Breast epithelium (tissue), 3 donors: Measurements from ENCODE around the gene SCARF1.

Source experiments
- CTCF ChIP-seq, 3 donors: fragments of 450-650 bp; IDR thresholded peaks; one replicate each; pipeline ENCODE4 v1.5.1; 2016 to 2017; ENCODE audit warnings: antibody characterized with exemption in 3 of 3, mild to moderate bottlenecking in 3 of 3, moderate library complexity in 3 of 3
- POLR2A ChIP-seq: fragments of 450-650 bp; IDR thresholded peaks from one replicate; pipeline ENCODE4 v1.6.1; 2016; ENCODE audit warnings: antibody characterized with exemption, mild to moderate bottlenecking, moderate library complexity
- POLR2AphosphoS5 ChIP-seq, 3 donors: sonication (generic); formaldehyde crosslinking; IDR thresholded peaks; one replicate each; pipeline ENCODE4 v1.6.1; 2017; ENCODE audit warnings: antibody characterized with exemption in 3 of 3

DNA sequence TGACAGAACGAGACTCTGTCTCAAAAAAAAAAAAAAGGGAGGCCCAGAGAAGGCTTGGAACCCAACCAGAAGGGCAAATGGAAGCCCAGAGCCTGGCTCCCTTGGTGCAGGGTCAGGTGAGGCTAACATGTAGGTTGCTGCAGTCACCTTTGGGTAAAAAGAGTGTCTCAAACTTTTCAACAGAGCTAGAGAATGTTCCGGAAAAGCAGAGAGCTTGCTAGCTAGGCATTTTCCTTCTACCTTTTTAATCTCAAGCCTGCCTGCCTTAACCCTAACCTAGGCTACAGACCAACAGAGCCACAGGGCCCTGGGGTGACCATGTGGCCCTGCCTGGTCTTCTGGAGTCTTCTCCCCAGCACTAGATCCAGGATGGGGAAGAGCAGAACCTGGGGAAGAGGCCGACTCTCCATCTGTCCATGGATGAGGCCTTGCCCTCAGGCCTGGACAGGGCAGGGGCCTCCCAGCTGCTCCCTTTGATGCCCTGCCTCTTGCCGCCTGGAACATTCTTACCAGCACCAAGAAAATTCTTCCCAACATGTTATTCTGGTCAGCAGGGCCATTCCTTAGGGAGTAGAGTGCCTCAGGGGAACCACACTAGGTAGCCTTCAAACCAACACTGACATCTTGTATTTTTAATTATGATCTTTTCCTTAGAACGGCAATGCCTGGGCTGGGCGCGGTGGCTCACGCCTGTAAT lies 47.0 kb downstream of the SCARF1 start:
- TF ChIP-seq CTCF (IDR thresholded peaks at IDR 0.05) (no peak), POLR2AphosphoS5 (IDR thresholded peaks at IDR 0.05) (no peak), POLR2A (no peak)
